CD14-positive monocyte (primary cell): Measurements from ENCODE around the gene ABHD5. TPM values are rescaled to one million over a fixed set of nuclear protein-coding genes. Genes with fewer than 3 reads are reported as not detected.

Experiments used
- DNase-seq, 3 donors: peaks; one replicate each; pipeline ENCODE4 v3.0.0-alpha.2; 2011 to 2022
- H2AFZ ChIP-seq: 2 replicates; pipeline ENCODE4 v1.6.0; 2012; ENCODE audit warnings: mild to moderate bottlenecking, low read depth, low read length, inconsistent platforms; ENCODE audit not compliant: insufficient read depth, poor library complexity, severe bottlenecking
- H3K27ac ChIP-seq, 2 donors: 1 replicate in 1 of 2; 2 replicates in 1 of 2; pipeline ENCODE4 v1.5.1; 2012 to 2013; ENCODE audit warnings: low read length in 2 of 2, control low read depth in 1 of 2, inconsistent platforms in 1 of 2, low read depth in 1 of 2, mild to moderate bottlenecking in 1 of 2
- H3K27me3 ChIP-seq, 2 donors: one replicate each; pipeline versions ENCODE4 v1.6.0 to v1.6.1; 2011 to 2013; ENCODE audit warnings: low read length in 2 of 2; ENCODE audit not compliant: control insufficient read depth in 2 of 2, insufficient read depth in 2 of 2
- H3K36me3 ChIP-seq, 2 donors: replicated peaks in 1 of 2; 1 replicate in 1 of 2; 2 replicates in 1 of 2; pipeline versions ENCODE4 v1.5.1 to v1.6.1; 2012 to 2013; ENCODE audit warnings: low read length in 2 of 2, control low read depth in 1 of 2, inconsistent platforms in 1 of 2, mild to moderate bottlenecking in 1 of 2; ENCODE audit not compliant: insufficient read depth in 2 of 2, control insufficient read depth in 1 of 2
- H3K4me1 ChIP-seq, 2 donors: 1 replicate in 1 of 2; 2 replicates in 1 of 2; pipeline versions ENCODE4 v1.5.1 to v1.6.1; 2012 to 2013; ENCODE audit warnings: low read length in 2 of 2, control low read depth in 1 of 2, inconsistent platforms in 1 of 2, mild to moderate bottlenecking in 1 of 2, moderate library complexity in 1 of 2; ENCODE audit not compliant: insufficient read depth in 2 of 2, control insufficient read depth in 1 of 2
- H3K4me2 ChIP-seq: replicated peaks from 2 replicates; pipeline ENCODE3; 2012; ENCODE audit warnings: low read length, moderate library complexity, mild to moderate bottlenecking; ENCODE audit not compliant: poor library complexity, severe bottlenecking; ENCODE audit errors: extremely low read depth
- H3K4me3 ChIP-seq, 3 experiments: fragments of 200-600 bp in 1 of 3; sonication (generic) in 1 of 3; replicated peaks in 1 of 3; 1 replicate in 2 of 3; 2 replicates in 1 of 3; pipeline ENCODE4 v1.5.1; 2011 to 2013; ENCODE audit warnings: low read length in 3 of 3, mild to moderate bottlenecking in 3 of 3, control low read depth in 2 of 3, low read depth in 2 of 3, inconsistent platforms in 1 of 3, moderate library complexity in 1 of 3
- H3K79me2 ChIP-seq: 2 replicates; pipeline ENCODE4 v1.6.0; 2012; ENCODE audit warnings: mild to moderate bottlenecking, control low read depth, inconsistent platforms, low read length, moderate library complexity; ENCODE audit not compliant: insufficient read depth
- H3K9ac ChIP-seq: 2 replicates; pipeline ENCODE4 v1.6.0; 2017; ENCODE audit warnings: low read length, mild to moderate bottlenecking; ENCODE audit not compliant: insufficient read depth, poor library complexity, severe bottlenecking
- H3K9me3 ChIP-seq, 2 donors: replicated peaks in 1 of 2; 1 replicate in 1 of 2; 2 replicates in 1 of 2; pipeline versions ENCODE4 v1.5.1 to v1.6.1; 2012 to 2013; ENCODE audit warnings: low read length in 2 of 2, control low read depth in 1 of 2; ENCODE audit not compliant: control insufficient read depth in 1 of 2, insufficient read depth in 1 of 2
- H4K20me1 ChIP-seq: 2 replicates; pipeline ENCODE4 v1.6.0; 2012; ENCODE audit warnings: mild to moderate bottlenecking, low read length, control low read depth, moderate library complexity; ENCODE audit not compliant: insufficient read depth
- H3K27ac Mint-ChIP-seq, 7 donors: one replicate each; pipeline ENCODE4 v1.8.0; 2020; ENCODE audit warnings: mild to moderate bottlenecking in 7 of 7, mixed read lengths in 7 of 7, moderate library complexity in 6 of 7, inconsistent platforms in 2 of 7
- H3K27me3 Mint-ChIP-seq, 3 donors: one replicate each; pipeline ENCODE4 v1.8.0; 2021 to 2022; ENCODE audit warnings: low read depth in 3 of 3, mild to moderate bottlenecking in 3 of 3, mixed read lengths in 3 of 3, moderate library complexity in 3 of 3, inconsistent platforms in 1 of 3
- H3K36me3 Mint-ChIP-seq, 2 donors: one replicate each; pipeline ENCODE4 v1.8.0; 2020; ENCODE audit warnings: mixed read lengths in 2 of 2, inconsistent platforms in 1 of 2, mild to moderate bottlenecking in 1 of 2
- H3K4me1 Mint-ChIP-seq: one replicate; pipeline ENCODE4 v1.8.0; 2020; ENCODE audit warnings: mild to moderate bottlenecking, mixed read lengths
- H3K4me3 Mint-ChIP-seq, 2 donors: one replicate each; pipeline ENCODE4 v1.8.0; 2020; ENCODE audit warnings: mild to moderate bottlenecking in 2 of 2, mixed read lengths in 2 of 2, moderate library complexity in 1 of 2
- H3K9me3 Mint-ChIP-seq, 7 donors: one replicate each; pipeline ENCODE4 v1.8.0; 2020 to 2022; ENCODE audit warnings: mixed read lengths in 7 of 7, mild to moderate bottlenecking in 6 of 7, moderate library complexity in 6 of 7, inconsistent platforms in 2 of 7
- WGBS: methylation state at CpG from one replicate; pipeline ENCODE4 v1.1.5; 2013; ENCODE audit warnings: missing lambda C conversion rate; ENCODE audit not compliant: insufficient coverage; 5-methylcytosine and 5-hydroxymethylcytosine counted together
- intact Hi-C, 2 donors: fragments of 100-400 bp; cut with micrococcal nuclease; formaldehyde crosslinking; loops; one replicate each; pipeline versions ENCODE4 v1.15.0 to v1.15.1; 2023
- polyA plus RNA-seq, 3 donors: library from polyadenylated mRNA; depleted of rRNA in 1 of 3; unstranded in 2 of 3; stranded (reverse) in 1 of 3; fragments of 300-500 nt in 2 of 3; fragments of >200 nt in 1 of 3; fragmentation: Illumina TruSeq in 2 of 3; gene quantifications; 1 replicate in 2 of 3; 2 replicates in 1 of 3; pipeline ENCODE4 v1.2.3, GENCODE V29; 2012 to 2021
- TF ChIP-seq, protein P1 (sequence below): fragments of 200-600 bp; IDR thresholded peaks from one replicate; pipeline ENCODE4 v1.8.0; 2022; ENCODE audit warnings: antibody characterized with exemption, mild to moderate bottlenecking

Gene ABHD5
- polyA plus RNA-seq, 3 donors, result 32.9 to 40.0 (median 34.5) TPM

DNA sequence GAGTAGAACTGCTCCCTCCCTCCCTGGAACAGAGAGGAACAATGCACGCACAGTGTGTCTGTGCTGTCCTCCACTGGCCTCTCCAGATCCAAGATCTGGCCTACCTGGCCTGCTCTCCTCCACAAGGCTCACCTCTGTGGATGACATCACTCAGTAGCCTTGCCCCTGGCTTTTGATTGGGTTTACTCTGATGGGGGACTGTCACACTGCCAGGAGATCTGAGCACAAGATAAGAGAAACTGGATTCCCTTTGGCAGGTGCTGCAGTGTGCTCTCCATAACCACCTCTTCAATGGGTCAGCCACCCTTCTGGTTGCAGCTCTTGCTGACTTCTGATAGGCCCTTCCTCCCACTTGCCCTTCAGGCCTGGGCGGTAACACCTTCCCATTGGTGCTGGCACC is 46.3 kb upstream of the ABHD5 start:
- intact Hi-C loops, result no loop called here
- no peaks in the 10 kb centered on the region for H3K36me3 Mint-ChIP-seq
- Histone ChIP-seq H3K4me3 (no peak overlapping the region), H3K4me2 (no peak overlapping the region), H3K79me2 (no peaks in the 10 kb centered on the region), H4K20me1 (no peaks in the 10 kb centered on the region), H3K27me3 (no peaks in the 10 kb centered on the region), H2AFZ (no peak overlapping the region), H3K4me1 (peaks cover 39 to 48% of the 10 kb centered on the region in 2 donors), H3K36me3 (no peaks in the 10 kb centered on the region), H3K9ac (no peak overlapping the region), H3K9me3 (no peaks in the 10 kb centered on the region), H3K27ac (no peak overlapping the region)
- peaks cover 0 to 8% (median 2%) of the 10 kb centered on the region in 7 donors for H3K9me3 Mint-ChIP-seq
- peaks cover 40% of the 10 kb centered on the region for H3K4me1 Mint-ChIP-seq
- peaks cover 0 to 1% (median 0%) of the 10 kb centered on the region in 3 donors for H3K27me3 Mint-ChIP-seq
- H3K27ac Mint-ChIP-seq, result no peak overlapping the region
- DNase-seq, result no peak
- no peak overlapping the region for H3K4me3 Mint-ChIP-seq
- TF ChIP-seq, protein P1, sequence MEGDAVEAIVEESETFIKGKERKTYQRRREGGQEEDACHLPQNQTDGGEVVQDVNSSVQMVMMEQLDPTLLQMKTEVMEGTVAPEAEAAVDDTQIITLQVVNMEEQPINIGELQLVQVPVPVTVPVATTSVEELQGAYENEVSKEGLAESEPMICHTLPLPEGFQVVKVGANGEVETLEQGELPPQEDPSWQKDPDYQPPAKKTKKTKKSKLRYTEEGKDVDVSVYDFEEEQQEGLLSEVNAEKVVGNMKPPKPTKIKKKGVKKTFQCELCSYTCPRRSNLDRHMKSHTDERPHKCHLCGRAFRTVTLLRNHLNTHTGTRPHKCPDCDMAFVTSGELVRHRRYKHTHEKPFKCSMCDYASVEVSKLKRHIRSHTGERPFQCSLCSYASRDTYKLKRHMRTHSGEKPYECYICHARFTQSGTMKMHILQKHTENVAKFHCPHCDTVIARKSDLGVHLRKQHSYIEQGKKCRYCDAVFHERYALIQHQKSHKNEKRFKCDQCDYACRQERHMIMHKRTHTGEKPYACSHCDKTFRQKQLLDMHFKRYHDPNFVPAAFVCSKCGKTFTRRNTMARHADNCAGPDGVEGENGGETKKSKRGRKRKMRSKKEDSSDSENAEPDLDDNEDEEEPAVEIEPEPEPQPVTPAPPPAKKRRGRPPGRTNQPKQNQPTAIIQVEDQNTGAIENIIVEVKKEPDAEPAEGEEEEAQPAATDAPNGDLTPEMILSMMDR, result no peak
- 100% methylated on average over 2 of the region's 2 CpGs for WGBS

DNA sequence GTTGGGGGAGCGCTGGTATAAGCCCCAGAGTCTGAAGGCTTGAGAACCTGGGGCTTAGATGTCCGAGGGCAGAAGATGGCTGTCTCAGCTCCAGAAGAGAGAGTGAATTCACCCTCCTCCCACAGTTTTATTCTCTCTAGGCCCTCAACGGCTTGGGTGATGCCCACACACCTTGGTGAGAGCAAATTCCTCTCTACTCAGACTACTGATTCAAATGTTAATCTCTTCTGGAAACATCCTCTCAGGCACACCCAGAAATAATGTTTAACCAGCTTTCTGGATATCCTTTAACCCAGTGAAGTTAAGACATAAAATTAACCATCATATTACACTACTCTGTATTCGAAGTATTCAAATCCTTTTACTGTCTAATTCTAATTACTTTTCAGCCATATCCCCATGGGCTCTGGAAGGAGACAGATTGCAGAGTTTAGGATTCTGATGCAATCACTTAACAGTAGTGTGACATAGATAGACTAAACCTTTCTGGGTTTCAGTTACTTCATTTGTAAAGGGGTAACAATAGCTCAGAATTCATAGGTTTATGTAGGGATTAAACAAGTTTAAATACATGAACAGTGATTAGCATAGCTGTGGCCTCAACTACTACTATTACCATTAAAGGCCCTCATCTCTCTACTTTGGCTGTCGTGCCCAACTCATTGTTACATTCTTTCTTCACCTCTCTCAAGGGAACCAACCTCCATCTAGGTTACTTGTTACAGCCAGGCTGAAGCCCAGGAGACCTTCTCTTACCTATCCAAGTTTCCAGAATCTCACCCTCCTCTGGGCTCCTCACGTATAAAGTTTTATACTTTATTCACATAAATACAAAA is 43.2 kb upstream of the ABHD5 start:
- no peak overlapping the region for H3K4me3 ChIP-seq
- Mint-ChIP-seq H3K4me1 (peaks cover 20% of the 10 kb centered on the region), H3K36me3 (no peaks in the 10 kb centered on the region), H3K9me3 (peaks cover 0 to 8% (median 2%) of the 10 kb centered on the region in 7 donors), H3K27me3 (peaks cover 0 to 4% (median 4%) of the 10 kb centered on the region in 3 donors), H3K4me3 (no peak overlapping the region), H3K27ac (no peak overlapping the region)
- peaks cover 15 to 17% of the 10 kb centered on the region in 2 donors for H3K4me1 ChIP-seq
- no peak overlapping the region for H3K4me2 ChIP-seq
- 100% methylated on average over 1 of the region's 6 CpGs for WGBS
- no peaks in the 10 kb centered on the region for H4K20me1 ChIP-seq
- no peaks in the 10 kb centered on the region for H3K79me2 ChIP-seq
- H2AFZ ChIP-seq, result no peak overlapping the region
- intact Hi-C loops, result no loop called here
- no peak overlapping the region for H3K27ac ChIP-seq
- H3K36me3 ChIP-seq, result no peaks in the 10 kb centered on the region
- TF ChIP-seq, protein P1, result no peak
- DNase-seq, result no peak
- H3K9me3 ChIP-seq, result no peaks in the 10 kb centered on the region
- H3K27me3 ChIP-seq, result no peaks in the 10 kb centered on the region
- H3K9ac ChIP-seq, result no peak overlapping the region
